GM19463 (cell line): Measurements from ENCODE around the gene ULBP2.
"Not testable (repeated sequence)": the region's sequence is repeated elsewhere in the genome, so short reads cannot be mapped to it uniquely, and the experiment has no call there.

Experiments
- ATAC-seq: cut with Tn5 transposase; IDR thresholded peaks from one replicate; pipeline ENCODE4 v1.9.1; 2021; ENCODE audit warnings: mild to moderate bottlenecking, moderate library complexity; ENCODE audit not compliant: unreplicated experiment

Gene ULBP2

DNA sequence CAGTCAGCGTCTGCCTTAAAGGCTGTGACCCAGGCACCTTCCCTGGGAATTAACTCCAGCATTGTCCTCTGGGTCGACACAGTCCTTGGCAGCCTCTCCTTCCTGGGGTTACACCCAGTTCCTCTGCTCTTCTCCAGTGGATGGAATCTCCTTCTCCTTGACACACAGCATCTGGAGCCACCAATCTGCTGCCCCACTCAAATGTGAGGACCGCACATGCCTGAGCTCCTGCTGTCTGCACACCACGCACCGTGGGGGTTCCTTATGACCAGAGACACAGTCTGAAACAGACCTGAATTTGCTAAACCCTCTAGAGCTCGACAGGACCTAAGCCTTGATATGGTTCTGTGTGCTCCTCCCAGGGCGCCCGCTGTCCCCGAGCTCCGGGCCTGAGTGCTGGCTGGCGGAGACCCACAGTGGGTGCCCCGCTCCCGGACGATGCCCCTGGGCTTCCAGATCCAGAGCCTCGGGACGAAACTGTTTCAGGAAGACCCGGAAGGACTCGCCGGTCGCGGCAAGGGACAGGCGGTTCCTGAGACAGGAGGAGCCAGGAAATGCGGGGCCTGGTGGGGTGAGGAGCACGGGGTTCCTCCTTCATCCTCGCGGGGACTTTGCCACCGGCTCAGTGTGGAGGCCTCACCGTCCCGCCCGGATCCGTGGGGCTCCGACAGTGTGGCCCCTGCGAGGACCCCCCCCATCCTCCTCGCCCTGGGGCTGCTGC, 16.4 kb upstream of the ULBP2 start:
- ATAC-seq = no peak

GRCh38 chr6:149925974-149926777, 15.6 kb upstream of the ULBP2 start:
- ATAC-seq = peak; percentile 51

GRCh38 chr6:149927025-149927424, 14.8 kb upstream of the ULBP2 start:
- not testable (repeated sequence) for ATAC-seq

GRCh38 chr6:149929422-149929821, 12.4 kb upstream of the ULBP2 start:
- ATAC-seq = no peak

DNA sequence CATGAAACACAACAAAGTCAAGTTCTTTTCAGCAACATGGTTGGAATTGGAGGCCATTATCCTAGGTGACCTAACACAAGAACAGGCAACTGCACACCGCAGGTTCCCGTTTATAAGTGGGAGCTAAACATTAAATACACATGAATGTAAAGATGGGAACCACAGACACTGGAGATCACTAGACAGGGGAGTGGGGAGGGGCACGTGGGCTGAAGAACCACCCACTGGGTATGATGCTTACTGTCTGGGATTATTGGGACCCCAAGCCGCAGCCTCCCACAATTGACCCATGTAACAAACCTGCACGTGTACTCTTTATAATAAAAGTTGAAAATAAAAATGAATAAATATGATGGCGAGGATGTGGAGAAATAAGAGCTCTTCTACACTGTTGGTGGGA, 10.3 kb upstream of the ULBP2 start:
- ATAC-seq = no peak

DNA sequence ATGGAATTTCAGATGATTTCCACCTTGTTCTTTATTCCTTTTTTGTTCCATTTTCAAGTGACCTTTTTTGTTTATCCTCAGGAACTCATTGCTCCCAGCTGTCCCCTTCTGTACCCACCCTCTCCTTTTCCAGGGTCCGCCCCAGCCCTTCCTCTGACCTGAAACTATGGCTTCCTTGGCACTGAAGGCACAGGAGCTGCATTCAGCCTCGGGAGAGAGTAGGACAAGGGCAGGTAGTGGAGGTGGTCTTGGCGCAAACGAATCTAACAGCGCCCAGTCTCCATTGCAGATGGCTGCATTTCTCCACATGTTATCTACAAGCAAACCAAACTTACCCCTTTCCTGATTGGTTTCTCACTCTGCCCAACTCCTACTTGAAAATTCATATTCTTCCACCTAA, 8.8 kb upstream of the ULBP2 start:
- ATAC-seq = no peak

GRCh38 chr6:149933461-149933860, 8.4 kb upstream of the ULBP2 start:
- ATAC-seq = no peak

DNA sequence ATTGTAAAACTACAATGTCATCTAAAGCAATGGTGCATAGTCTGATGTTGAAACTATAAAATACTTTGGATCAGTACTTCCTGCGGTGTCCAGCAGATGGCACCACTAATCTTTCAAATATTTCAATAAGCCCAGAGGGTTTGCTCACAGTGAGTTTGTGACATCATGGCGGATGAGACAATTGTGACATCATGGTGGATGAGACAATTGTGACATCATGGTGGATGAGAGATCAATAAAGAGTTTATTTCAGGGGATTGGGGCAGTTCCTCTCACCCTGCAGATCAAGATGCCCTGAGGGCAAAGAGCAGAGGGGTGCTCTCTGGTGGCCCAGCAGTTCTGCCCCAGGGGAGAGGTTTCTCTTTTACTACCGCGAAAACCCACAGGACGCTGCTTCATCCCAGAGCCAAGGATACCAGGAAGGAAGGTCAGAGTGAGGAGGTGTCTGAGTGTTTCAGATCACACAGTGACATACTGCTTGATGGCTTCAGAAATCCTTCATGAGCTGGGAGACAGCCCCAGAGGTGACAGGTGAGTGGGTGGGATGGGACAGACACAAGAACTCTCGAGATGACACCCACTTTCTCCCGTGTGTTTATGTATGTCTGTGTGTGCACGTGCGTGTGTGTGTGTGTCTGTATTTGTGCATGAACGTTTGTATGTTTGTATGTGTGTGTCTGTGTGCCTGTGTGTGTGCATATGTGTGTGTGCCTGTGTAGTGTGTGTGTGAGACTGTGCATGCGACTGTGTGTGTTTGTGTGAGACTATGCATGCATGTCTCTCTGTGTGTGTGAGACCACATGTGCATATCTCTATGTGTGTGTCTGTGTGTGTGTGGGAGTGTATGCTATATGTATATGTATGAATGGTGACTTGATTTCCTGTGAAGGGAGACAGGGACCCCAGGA, 7.3 kb upstream of the ULBP2 start:
- ATAC-seq = no peak

DNA sequence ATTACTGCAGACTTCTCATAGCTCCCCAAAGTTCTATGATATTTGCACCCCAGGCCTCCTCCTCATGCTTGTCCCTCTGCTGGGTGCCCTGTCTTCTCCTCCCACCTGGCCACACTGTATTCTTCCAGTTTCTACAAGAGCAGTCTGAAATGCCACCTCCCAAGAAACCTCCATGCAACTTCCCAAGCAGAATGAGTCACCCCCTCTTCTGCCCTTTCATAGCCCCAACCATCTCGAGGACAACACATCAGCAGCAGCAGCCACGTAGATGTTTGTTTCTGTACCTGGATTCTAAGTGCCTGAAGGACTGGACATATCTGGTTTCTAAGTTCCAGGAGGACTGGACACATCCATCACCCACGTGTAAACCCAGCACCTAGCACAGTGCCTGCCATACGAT, 6.6 kb upstream of the ULBP2 start:
- ATAC-seq = no peak

GRCh38 chr6:149935668-149936067, 6.1 kb upstream of the ULBP2 start:
- ATAC-seq = no peak

GRCh38 chr6:149936743-149937142, 5.1 kb upstream of the ULBP2 start:
- no peak for ATAC-seq

GRCh38 chr6:149938013-149938570, 3.7 kb upstream of the ULBP2 start:
- not testable (repeated sequence) for ATAC-seq

DNA sequence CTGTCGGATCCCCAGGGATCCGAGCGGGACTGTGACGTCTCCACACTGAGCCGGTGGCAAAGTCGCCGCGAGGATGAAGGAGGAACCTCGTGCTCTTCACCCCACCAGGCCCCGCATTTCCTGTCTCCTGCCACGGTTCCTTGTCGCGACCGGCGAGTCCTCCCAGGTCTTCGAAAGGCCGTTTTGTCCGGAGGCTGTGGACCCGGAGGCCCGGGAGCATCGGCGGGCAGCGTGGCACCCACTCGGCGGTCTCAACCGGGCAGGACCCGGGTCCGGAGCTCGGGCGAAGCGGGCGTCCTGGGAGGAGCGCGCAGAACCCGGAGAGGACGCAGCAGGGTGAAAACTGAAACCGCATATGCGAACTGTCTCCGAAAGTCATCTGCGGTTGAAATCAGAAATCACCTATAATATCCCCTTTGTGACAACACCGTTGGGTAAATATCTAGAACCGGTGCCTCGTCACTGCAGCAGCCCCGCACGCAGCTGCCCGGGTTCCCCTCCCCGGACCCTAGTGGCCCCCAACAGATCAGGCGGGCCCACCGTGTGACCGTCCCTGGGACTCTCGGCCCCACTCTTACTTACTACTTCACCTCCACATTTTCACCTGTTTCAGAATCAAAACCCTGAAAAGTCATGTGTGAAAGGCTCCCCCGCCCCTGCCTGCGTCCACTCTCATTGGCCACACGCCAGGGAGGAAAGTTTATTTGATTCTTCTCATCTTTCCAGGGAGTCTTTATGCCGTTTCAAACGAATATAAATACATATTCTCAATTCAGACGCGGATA, 3.1 kb upstream of the ULBP2 start:
- ATAC-seq = peak; percentile 76

GRCh38 chr6:149939356-149939648, 2.5 kb upstream of the ULBP2 start:
- no peak for ATAC-seq

DNA sequence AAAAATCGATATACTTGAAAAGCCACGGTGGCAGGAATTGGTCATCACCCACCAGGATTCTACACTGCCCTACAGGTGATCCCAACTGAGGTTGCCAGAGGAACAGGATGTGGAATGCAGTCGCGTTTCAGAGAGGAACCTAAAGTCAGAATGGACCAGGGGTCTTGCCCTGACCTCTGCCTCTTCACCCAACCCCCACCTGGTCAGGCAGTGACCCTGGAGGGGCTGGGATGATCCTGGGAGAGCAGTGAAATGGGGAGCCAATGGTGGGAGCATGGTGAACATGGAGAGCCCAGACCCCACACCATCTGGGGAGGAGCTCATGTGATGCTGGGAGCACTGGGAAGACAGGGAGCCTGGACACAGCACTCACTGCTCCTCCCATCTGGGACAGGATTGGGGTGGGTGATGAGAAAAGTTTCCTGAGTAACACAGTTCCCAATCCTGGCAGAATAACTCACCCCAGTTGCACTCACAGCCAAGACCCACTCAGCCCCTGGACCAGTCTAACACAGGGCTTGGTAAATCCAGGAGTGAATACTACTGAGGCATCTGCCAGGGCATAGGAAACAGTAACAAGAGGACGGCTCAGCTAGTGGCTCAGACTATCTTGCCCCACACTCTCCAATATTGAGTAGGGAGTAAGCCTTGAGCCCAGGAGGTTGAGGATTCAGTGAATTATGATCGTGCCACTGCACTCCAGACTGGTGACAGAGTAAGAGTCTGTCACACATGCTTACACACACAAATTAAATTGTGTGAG, 1.7 kb upstream of the ULBP2 start:
- ATAC-seq = no peak

DNA sequence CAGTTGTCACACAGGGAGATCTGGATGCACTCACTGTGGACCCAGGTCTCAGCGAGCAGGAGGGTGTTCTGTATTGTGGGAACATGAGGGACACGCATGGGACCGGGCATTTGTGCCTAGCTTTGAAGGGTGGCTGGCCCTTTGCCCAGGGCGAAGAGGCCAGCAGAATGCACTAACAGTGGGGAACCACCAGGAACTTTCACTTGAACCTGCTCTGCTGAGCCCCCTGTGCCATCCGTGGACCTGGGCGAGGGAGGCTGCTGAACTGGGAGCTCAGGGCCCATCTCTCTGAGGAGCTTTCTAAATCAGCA, 1.2 kb upstream of the ULBP2 start:
- no peak for ATAC-seq

- ATAC-seq = no peak
Observed at GRCh38 chr6:149942461-149942829, 631 bp downstream of the ULBP2 start.

- ATAC-seq = not testable (repeated sequence)
Observed at GRCh38 chr6:149943321-149943720, 1.5 kb downstream of the ULBP2 start.

GRCh38 chr6:149945276-149945675, 3.5 kb downstream of the ULBP2 start:
- ATAC-seq = not testable (repeated sequence)

- ATAC-seq = not testable (repeated sequence)
Observed at GRCh38 chr6:149946631-149947030, 4.8 kb downstream of the ULBP2 start.
